SJCRH30 (cell line): ENCODE measurements around the gene CD160. TPM values are rescaled to one million over a fixed set of nuclear protein-coding genes. Genes with fewer than 3 reads are reported as not detected.
A peak's percentile ranks its signal among the peaks of the same experiment; 100 is the strongest.
"Not testable (repeated sequence)": the region's sequence is repeated elsewhere in the genome, so short reads cannot be mapped to it uniquely, and the experiment has no call there.

Experiments
- DNase-seq, 2 experiments: peaks; one replicate each; pipeline ENCODE4 v3.0.0-alpha.2; 2015 to 2020
- H3K27ac ChIP-seq: fragments of 250-450 bp; sonication (Bioruptor Pico); 2 replicates; pipeline ENCODE4 v1.5.1; 2020; ENCODE audit warnings: mild to moderate bottlenecking, moderate library complexity
- H3K27me3 ChIP-seq: fragments of 250-450 bp; sonication (Bioruptor Pico); 2 replicates; pipeline ENCODE4 v1.5.1; 2020; ENCODE audit warnings: mild to moderate bottlenecking, moderate library complexity
- H3K36me3 ChIP-seq: fragments of 250-450 bp; sonication (Bioruptor Pico); 2 replicates; pipeline ENCODE4 v1.5.1; 2020; ENCODE audit warnings: mild to moderate bottlenecking, moderate library complexity
- H3K4me1 ChIP-seq: fragments of 250-450 bp; sonication (Bioruptor Pico); 2 replicates; pipeline ENCODE4 v1.5.1; 2020; ENCODE audit warnings: mild to moderate bottlenecking, moderate library complexity
- H3K4me3 ChIP-seq: fragments of 250-450 bp; sonication (Bioruptor Pico); 2 replicates; pipeline ENCODE4 v1.5.1; 2020; ENCODE audit warnings: mild to moderate bottlenecking, moderate library complexity
- H3K9me3 ChIP-seq: fragments of 250-450 bp; sonication (Bioruptor Pico); replicated peaks from 2 replicates; pipeline ENCODE4 v1.5.1; 2020; ENCODE audit warnings: mild to moderate bottlenecking, moderate library complexity
- total RNA-seq: library from RNA; depleted of rRNA; stranded (reverse); fragments of >200 nt; shearing (Covaris generic); gene quantifications from 2 replicates; pipeline ENCODE4 v1.2.3, GENCODE V29; 2014

CD160 gene
- total RNA-seq, 1 experiment from 2014 or later: not detected

GRCh38 chr1:145720878-145721671 lies 1.8 kb downstream of the CD160 start:
- no peaks in the 10 kb centered on the region for H3K9me3 ChIP-seq
- H3K4me3 ChIP-seq: peak overlapping the region; percentile 55
- DNase-seq: peak; percentile 56 to 77
- no peaks in the 10 kb centered on the region for H3K36me3 ChIP-seq
- H3K4me1 ChIP-seq: peaks cover 7% of the 10 kb centered on the region
- H3K27ac ChIP-seq: no peak overlapping the region
- H3K27me3 ChIP-seq: no peaks in the 10 kb centered on the region

GRCh38 chr1:145726193-145726592 lies 6.9 kb downstream of the CD160 start:
- DNase-seq, H3K4me3 ChIP-seq, H3K36me3 ChIP-seq, H3K27ac ChIP-seq, H3K4me1 ChIP-seq, H3K27me3 ChIP-seq, H3K9me3 ChIP-seq: not testable (repeated sequence)

DNA sequence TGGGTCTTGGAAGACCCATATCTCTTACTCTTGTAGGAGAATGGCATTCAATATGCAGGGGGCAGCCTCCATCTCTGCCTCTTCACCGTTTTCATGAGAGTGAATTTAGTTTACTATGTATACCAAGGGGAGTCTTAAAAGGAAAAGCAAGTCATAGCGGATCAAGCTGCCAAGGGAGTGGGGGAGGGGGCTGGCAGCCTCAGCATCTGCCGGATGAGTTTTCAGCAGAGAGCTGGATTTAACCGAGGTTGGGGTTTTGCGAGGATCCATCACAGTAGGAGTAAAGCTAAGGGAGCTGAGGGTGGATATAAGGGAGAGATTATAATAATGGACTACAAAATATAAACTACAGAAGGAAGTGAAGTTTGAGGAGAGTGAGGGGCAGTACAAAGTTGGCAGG lies 9.9 kb downstream of the CD160 start:
- H3K4me3 ChIP-seq: no peak overlapping the region
- no peaks in the 10 kb centered on the region for H3K9me3 ChIP-seq
- H3K27me3 ChIP-seq: no peaks in the 10 kb centered on the region
- DNase-seq: no peak
- H3K36me3 ChIP-seq: no peaks in the 10 kb centered on the region
- no peaks in the 10 kb centered on the region for H3K4me1 ChIP-seq
- H3K27ac ChIP-seq: no peak overlapping the region

- no peaks in the 10 kb centered on the region for H3K27me3 ChIP-seq
- H3K27ac ChIP-seq: no peak overlapping the region
- no peaks in the 10 kb centered on the region for H3K9me3 ChIP-seq
- no peak overlapping the region for H3K4me3 ChIP-seq
- H3K4me1 ChIP-seq: no peaks in the 10 kb centered on the region
- H3K36me3 ChIP-seq: no peaks in the 10 kb centered on the region
- DNase-seq: no peak
Measured at GRCh38 chr1:145729666-145730436, 10.6 kb downstream of the CD160 start.

GRCh38 chr1:145730467-145730866 lies 11.2 kb downstream of the CD160 start:
- DNase-seq: no peak
- no peaks in the 10 kb centered on the region for H3K36me3 ChIP-seq

DNA sequence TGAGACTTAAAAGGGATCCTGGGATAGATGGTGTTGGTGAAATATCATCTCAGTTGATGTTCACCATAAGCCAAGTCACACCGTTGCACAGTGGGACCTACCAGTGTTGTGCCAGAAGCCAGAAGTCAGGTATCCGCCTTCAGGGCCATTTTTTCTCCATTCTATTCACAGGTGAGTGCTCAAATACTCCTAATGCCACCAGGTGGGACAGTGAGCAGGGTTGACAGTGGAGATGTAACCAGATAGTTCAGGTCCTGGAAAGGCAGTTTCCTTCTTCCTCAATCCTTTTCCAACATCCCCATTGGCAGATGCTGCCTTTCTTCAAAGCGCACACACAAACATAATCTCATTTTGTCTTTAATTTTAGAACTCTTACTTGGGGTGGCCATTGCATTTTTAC lies 11.6 kb downstream of the CD160 start:
- Histone ChIP-seq H3K4me3 (no peak overlapping the region), H3K27ac (no peak overlapping the region), H3K27me3 (no peaks in the 10 kb centered on the region), H3K9me3 (no peaks in the 10 kb centered on the region), H3K36me3 (no peaks in the 10 kb centered on the region), H3K4me1 (no peaks in the 10 kb centered on the region)
- no peak for DNase-seq

More at GRCh38 chr1:145730467-145730866, 11.2 kb downstream of the CD160 start:
- Histone ChIP-seq H3K27me3 (no peaks in the 10 kb centered on the region), H3K4me3 (no peak overlapping the region), H3K9me3 (no peaks in the 10 kb centered on the region), H3K4me1 (no peaks in the 10 kb centered on the region), H3K27ac (no peak overlapping the region)

DNA sequence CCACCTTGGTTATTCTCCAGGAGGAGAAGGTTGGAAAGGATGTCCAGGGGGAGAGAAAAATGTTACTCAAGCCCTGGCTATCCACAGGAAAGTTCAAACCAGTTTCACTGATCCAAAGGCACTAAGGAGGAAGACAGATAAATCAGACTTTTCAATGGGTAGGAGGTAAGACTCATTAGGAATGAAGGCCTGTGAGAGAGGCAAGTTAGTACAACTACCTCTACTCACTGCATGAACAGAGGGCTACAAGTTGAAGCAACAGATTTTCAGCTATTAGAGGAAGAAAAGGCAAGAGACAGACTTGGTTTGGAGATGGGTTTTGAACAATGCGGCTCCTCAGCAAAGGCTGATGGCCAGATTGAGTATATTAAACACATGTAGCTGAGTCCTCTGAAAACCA lies 16.9 kb downstream of the CD160 start:
- Histone ChIP-seq H3K36me3 (no peaks in the 10 kb centered on the region), H3K4me1 (no peaks in the 10 kb centered on the region), H3K27me3 (no peaks in the 10 kb centered on the region), H3K27ac (no peak overlapping the region), H3K4me3 (no peak overlapping the region), H3K9me3 (no peaks in the 10 kb centered on the region)
- no peak for DNase-seq

DNA sequence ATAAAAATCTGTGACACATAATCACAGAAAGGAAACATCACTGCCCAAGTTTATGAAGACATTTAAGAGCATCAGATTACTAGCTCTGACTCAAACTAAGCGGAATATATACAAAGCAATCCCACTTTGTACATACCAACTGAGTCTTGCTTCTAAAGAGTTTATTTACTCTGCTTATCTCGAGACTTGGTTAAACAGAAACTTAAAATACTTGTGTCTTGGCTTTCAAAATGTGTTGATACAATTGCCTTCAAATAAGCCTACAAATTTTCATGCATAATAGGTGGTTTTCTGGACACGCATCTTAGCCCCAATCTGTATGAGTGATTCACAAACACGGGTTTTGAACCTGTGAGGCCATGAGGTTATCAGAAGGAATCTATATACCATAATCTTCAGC lies 21.0 kb downstream of the CD160 start:
- peak in 1 of 2 experiments; percentile 26 for DNase-seq
- Histone ChIP-seq H3K27ac (no peak overlapping the region), H3K4me3 (no peak overlapping the region), H3K9me3 (no peaks in the 10 kb centered on the region), H3K27me3 (no peaks in the 10 kb centered on the region), H3K36me3 (peaks cover 21% of the 10 kb centered on the region), H3K4me1 (no peaks in the 10 kb centered on the region)

DNA sequence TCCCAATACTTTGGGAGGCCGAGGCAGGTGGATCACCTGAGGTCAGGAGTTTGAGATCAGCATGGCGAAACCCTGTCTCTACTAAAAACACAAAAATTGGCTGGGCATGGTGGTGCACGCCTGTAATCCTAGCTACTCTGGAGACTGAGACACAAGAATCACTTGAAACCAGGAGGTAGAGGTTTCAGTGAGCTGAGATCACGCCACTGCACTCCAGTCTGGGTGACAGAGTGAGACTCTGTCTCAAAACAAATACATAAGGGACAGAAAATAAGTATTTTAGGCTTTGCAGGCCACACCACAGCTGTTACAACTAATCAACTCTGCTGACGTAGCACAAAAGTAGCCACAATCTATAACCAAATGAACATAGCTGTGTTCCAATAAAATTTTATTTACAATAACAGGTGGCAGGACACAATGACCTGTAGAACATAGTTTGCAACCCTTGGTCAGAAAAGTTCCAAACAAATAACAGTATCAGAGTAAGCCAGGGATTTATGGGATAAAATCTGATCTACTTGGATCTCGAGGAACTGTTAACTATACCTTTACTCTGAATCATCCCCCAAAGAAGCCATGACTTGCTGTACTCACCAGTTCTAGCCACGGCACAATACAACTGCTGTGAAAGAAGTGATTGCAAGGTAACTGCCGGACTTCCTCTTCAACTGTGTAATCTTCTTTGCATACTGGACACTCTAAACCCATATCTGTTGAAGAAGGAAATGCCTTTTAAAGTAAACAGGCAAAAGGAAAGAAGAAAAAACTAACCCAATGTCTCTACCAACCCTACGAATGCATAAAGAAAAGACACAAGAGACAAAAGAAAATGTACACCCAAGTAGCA lies 28.3 kb downstream of the CD160 start:
- H3K27me3 ChIP-seq: no peaks in the 10 kb centered on the region
- H3K4me1 ChIP-seq: peaks cover 17% of the 10 kb centered on the region
- H3K36me3 ChIP-seq: peaks cover 23% of the 10 kb centered on the region
- peak; percentile 15 to 64 for DNase-seq
- H3K27ac ChIP-seq: peak overlapping the region; percentile 50
- H3K4me3 ChIP-seq: no peak overlapping the region
- no peaks in the 10 kb centered on the region for H3K9me3 ChIP-seq

GRCh38 chr1:145750426-145750825 lies 31.1 kb downstream of the CD160 start:
- H3K9me3 ChIP-seq: no peaks in the 10 kb centered on the region
- no peaks in the 10 kb centered on the region for H3K27me3 ChIP-seq
- no peak overlapping the region for H3K4me3 ChIP-seq
- no peak overlapping the region for H3K27ac ChIP-seq
- peaks cover 17% of the 10 kb centered on the region for H3K4me1 ChIP-seq
- no peak for DNase-seq
- peaks cover 6% of the 10 kb centered on the region; the same call in 1 of the 2 replicates for H3K36me3 ChIP-seq

- H3K4me1 ChIP-seq: peaks cover 17% of the 10 kb centered on the region
- no peaks in the 10 kb centered on the region for H3K9me3 ChIP-seq
- H3K27ac ChIP-seq: no peak overlapping the region
- H3K27me3 ChIP-seq: no peaks in the 10 kb centered on the region
- no peak overlapping the region for H3K4me3 ChIP-seq
- no peak for DNase-seq
- H3K36me3 ChIP-seq: peaks cover 6% of the 10 kb centered on the region; the same call in 1 of the 2 replicates
Measured at GRCh38 chr1:145751491-145752037, 32.3 kb downstream of the CD160 start.

DNA sequence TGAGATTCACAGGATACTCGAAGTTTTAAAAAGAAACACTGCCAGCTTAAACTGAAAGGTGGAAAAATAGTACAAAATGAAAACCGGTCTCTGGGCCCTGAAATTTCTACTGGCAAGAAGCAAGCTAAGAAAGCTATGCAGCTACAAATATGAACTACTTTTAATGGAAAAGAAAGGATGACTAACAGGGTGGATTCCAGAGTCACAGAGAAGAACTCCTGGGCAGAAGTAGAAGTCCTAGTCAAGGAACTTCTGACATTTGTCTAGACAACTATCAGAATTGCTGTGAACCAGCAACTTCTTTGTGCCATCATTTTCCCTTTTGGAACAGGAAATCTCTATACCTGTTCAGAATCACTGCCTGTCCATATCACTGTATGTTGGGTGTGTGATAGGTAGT lies 38.1 kb downstream of the CD160 start:
- Histone ChIP-seq H3K27me3 (no peaks in the 10 kb centered on the region), H3K4me1 (no peaks in the 10 kb centered on the region), H3K27ac (no peak overlapping the region), H3K9me3 (peaks cover 3% of the 10 kb centered on the region; the same call in 1 of the 2 replicates), H3K4me3 (no peak overlapping the region), H3K36me3 (peaks cover 17% of the 10 kb centered on the region; the same call in 1 of the 2 replicates)
- no peak for DNase-seq

GRCh38 chr1:145758116-145758515 lies 38.8 kb downstream of the CD160 start:
- no peaks in the 10 kb centered on the region for H3K4me1 ChIP-seq
- no peaks in the 10 kb centered on the region for H3K27me3 ChIP-seq
- no peak overlapping the region for H3K4me3 ChIP-seq
- DNase-seq: no peak
- H3K27ac ChIP-seq: no peak overlapping the region
- H3K36me3 ChIP-seq: peaks cover 18% of the 10 kb centered on the region; the same call in 1 of the 2 replicates
- peaks cover 3% of the 10 kb centered on the region; the same call in 1 of the 2 replicates for H3K9me3 ChIP-seq

GRCh38 chr1:145758575-145758974 lies 39.3 kb downstream of the CD160 start:
- H3K27me3 ChIP-seq: no peaks in the 10 kb centered on the region
- H3K4me3 ChIP-seq: no peak overlapping the region
- no peak overlapping the region for H3K27ac ChIP-seq
- peaks cover 22% of the 10 kb centered on the region; the same call in 1 of the 2 replicates for H3K36me3 ChIP-seq
- no peak for DNase-seq
- H3K4me1 ChIP-seq: no peaks in the 10 kb centered on the region
- peaks cover 3% of the 10 kb centered on the region; the same call in 1 of the 2 replicates for H3K9me3 ChIP-seq
